Thyroid gland (tissue), 4 donors: Measurements from ENCODE around the gene MORN1. TPM values are rescaled to one million over a fixed set of nuclear protein-coding genes. Genes with fewer than 3 reads are reported as not detected.

Experiments
- DNase-seq, 2 donors: peaks; one replicate each; pipeline ENCODE4 v3.0.0-alpha.2; 2019
- H3K27ac ChIP-seq, 3 donors: fragments of 200-600 bp; sonication (generic); 1 replicate in 2 of 3; 2 replicates in 1 of 3; pipeline ENCODE4 v1.5.1; 2016 to 2019; ENCODE audit warnings: mild to moderate bottlenecking in 1 of 3, moderate library complexity in 1 of 3
- H3K27me3 ChIP-seq: fragments of 200-600 bp; sonication (generic); one replicate; pipeline ENCODE4 v1.5.1; 2019
- H3K36me3 ChIP-seq, 2 donors: fragments of 200-600 bp; sonication (generic); one replicate each; pipeline ENCODE4 v1.5.1; 2016 to 2019
- H3K4me1 ChIP-seq, 2 donors: fragments of 200-600 bp; sonication (generic); one replicate each; pipeline ENCODE4 v1.5.1; 2017 to 2019
- H3K4me3 ChIP-seq, 3 donors: fragments of 200-600 bp; sonication (generic); replicated peaks in 1 of 3; 1 replicate in 2 of 3; 2 replicates in 1 of 3; pipeline ENCODE4 v1.5.1; 2016; ENCODE audit warnings: mild to moderate bottlenecking in 1 of 3
- H3K9me3 ChIP-seq: fragments of 200-600 bp; sonication (generic); one replicate; pipeline ENCODE4 v1.5.1; 2017
- POLR2A ChIP-seq, 2 donors: fragments of 450-650 bp; IDR thresholded peaks; one replicate each; pipeline ENCODE4 v1.6.1; 2017; ENCODE audit warnings: antibody characterized with exemption in 2 of 2, mild to moderate bottlenecking in 2 of 2, moderate library complexity in 1 of 2
- WGBS, 2 donors: methylation state at CpG; one replicate each; pipeline ENCODE4 v1.1.5; 2017; 5-methylcytosine and 5-hydroxymethylcytosine counted together
- intact Hi-C: fragments of 100-400 bp; cut with DNase I; formaldehyde crosslinking; loops from one replicate; pipeline ENCODE4 v1.15.1; 2023
- total RNA-seq, 4 donors: library from RNA; depleted of rRNA; stranded (reverse); fragments of >200 nt; gene quantifications; one replicate each; pipeline ENCODE4 v1.2.3, GENCODE V29; 2016
- TF ChIP-seq, protein P1 (sequence below), 6 experiments: fragments of 200-600 bp in 3 of 6; fragments of 450-650 bp in 3 of 6; sonication (generic) in 3 of 6; IDR thresholded peaks; one replicate each; pipeline ENCODE4 v1.5.1; 2016 to 2019; ENCODE audit warnings: antibody characterized with exemption in 6 of 6, mild to moderate bottlenecking in 2 of 6, inconsistent platforms in 1 of 6, moderate library complexity in 1 of 6

MORN1 gene
- total RNA-seq, 4 donors from 2014 or later, result 23.3 to 45.3 (median 33.8) TPM

DNA sequence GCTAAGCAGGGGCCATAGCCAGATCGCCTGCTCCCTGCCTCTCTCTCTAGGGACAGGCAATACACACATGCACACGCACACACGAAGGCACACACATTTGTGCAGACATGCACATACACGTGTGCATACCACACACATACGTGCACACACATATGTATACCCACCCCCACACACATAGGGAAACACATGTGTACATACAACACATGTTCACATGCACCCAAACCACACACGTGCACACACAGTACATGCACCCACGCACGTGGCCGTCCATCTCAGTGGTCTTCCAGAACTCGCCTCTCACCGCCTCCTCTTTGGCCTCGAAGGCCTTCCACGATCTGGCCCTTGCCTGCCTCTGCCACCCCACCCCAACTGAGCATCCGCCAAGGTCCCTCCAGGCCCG, 46.3 kb upstream of the MORN1 start:
- no peak overlapping the region for H3K4me3 ChIP-seq
- H3K27me3 ChIP-seq, result no peaks in the 10 kb centered on the region
- WGBS, 2 donors, result 86 to 88% methylated on average over 15 of the region's 15 CpGs
- no peaks in the 10 kb centered on the region for H3K9me3 ChIP-seq
- H3K27ac ChIP-seq, result no peak overlapping the region
- intact Hi-C loops, result no loop called here
- H3K36me3 ChIP-seq, result no peaks in the 10 kb centered on the region
- no peak for TF ChIP-seq POLR2A (IDR thresholded peaks at IDR 0.05)
- TF ChIP-seq, protein P1, sequence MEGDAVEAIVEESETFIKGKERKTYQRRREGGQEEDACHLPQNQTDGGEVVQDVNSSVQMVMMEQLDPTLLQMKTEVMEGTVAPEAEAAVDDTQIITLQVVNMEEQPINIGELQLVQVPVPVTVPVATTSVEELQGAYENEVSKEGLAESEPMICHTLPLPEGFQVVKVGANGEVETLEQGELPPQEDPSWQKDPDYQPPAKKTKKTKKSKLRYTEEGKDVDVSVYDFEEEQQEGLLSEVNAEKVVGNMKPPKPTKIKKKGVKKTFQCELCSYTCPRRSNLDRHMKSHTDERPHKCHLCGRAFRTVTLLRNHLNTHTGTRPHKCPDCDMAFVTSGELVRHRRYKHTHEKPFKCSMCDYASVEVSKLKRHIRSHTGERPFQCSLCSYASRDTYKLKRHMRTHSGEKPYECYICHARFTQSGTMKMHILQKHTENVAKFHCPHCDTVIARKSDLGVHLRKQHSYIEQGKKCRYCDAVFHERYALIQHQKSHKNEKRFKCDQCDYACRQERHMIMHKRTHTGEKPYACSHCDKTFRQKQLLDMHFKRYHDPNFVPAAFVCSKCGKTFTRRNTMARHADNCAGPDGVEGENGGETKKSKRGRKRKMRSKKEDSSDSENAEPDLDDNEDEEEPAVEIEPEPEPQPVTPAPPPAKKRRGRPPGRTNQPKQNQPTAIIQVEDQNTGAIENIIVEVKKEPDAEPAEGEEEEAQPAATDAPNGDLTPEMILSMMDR (IDR thresholded peaks at IDR 0.05), result no peak
- H3K4me1 ChIP-seq, result peaks cover 0 to 4% of the 10 kb centered on the region in 2 donors
- DNase-seq, result no peak

DNA sequence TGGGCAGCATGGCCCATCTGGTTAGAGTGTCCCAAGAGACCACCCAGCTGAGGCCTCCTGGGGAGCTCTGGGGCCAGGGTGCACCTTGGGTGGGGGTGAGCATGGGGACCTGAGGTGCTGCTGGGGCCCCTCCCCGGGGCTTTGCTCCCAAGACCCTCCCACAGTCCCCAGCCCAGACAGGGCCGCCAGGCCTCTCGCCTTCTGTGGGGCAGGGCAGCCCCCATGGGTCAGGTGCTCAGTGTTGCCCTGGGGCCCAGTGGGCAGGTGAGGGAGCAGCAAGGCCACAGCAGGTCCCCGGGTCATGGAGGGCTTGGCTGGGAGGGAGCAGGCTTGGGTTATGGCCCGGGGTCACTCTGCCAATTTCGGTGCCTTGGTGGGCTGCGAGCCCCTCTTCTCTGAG, 45.5 kb upstream of the MORN1 start:
- Histone ChIP-seq H3K4me3 (no peak overlapping the region), H3K27ac (no peak overlapping the region), H3K4me1 (peaks cover 0 to 10% of the 10 kb centered on the region in 2 donors), H3K36me3 (no peaks in the 10 kb centered on the region), H3K27me3 (no peaks in the 10 kb centered on the region), H3K9me3 (no peaks in the 10 kb centered on the region)
- TF ChIP-seq, protein P1 (IDR thresholded peaks at IDR 0.05), result no peak
- no peak for TF ChIP-seq POLR2A (IDR thresholded peaks at IDR 0.05)
- WGBS, 2 donors, result 100% methylated on average over 1 to 3 of the region's 7 CpGs
- intact Hi-C loops, result no loop called here
- no peak for DNase-seq

DNA sequence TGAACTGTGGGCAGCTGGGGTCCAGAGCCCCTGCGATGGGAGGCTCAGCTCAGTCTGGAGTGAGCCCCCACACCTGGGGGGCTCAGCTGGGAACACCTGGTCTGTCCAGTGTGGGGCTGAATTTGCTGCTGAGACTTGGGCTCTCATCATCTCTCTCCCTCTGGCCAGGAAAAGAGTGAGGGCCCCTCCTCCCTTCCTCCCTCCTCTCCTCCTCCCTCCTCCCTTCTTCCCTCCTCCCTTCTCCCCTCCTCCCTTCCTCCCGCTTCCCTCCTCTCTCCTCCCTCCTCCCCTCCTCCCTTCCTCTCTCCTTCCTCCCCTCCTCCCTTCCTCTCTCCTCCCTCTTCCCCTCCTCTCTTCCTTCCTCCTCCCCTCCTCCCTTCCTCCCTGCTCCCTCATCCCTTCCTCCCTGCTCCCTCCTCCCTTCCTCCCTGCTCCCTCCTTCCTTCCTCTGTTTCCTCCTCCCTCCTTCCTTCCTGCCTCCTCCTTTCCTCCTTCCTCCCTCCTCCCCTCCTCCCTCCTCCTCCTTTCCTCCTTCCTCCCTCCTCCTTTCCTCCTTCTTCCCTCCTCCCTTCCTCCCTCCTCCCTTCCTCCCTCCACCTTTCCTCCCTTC, 44.5 kb upstream of the MORN1 start:
- no peak for DNase-seq
- TF ChIP-seq, protein P1 (IDR thresholded peaks at IDR 0.05), result no peak
- Histone ChIP-seq H3K27ac (no peak overlapping the region), H3K36me3 (no peaks in the 10 kb centered on the region), H3K4me1 (peaks cover 0 to 10% of the 10 kb centered on the region in 2 donors), H3K9me3 (no peaks in the 10 kb centered on the region), H3K27me3 (no peaks in the 10 kb centered on the region), H3K4me3 (no peak overlapping the region)
- 78 to 89% methylated on average over 2 of the region's 2 CpGs for WGBS, 2 donors
- intact Hi-C loops, result no loop called here

DNA sequence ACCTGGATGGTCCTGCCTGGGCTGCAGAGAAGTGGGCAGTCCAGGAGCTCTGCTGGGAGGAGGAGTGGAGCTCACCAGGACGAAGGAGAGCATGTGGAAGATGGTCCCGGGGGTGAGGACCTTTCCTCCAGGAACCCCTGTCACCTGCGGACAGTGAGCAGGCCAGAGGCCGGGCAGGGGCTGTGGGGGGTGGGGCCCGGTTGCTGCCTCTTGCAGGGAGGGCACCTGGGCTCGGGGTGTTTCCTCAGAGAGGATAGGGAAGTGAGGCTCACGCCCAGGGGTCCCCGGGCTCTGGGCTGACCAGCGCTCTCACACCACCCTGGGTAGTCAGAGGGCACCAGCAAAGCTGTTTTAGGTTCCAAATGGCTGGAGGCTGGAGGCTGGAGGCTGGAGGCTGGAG, 43.7 kb upstream of the MORN1 start:
- H3K4me3 ChIP-seq, result no peak overlapping the region
- intact Hi-C loops, result no loop called here
- TF ChIP-seq POLR2A (IDR thresholded peaks at IDR 0.05), result no peak
- TF ChIP-seq, protein P1 (IDR thresholded peaks at IDR 0.05), result no peak
- no peaks in the 10 kb centered on the region for H3K27me3 ChIP-seq
- no peaks in the 10 kb centered on the region for H3K9me3 ChIP-seq
- no peak overlapping the region for H3K27ac ChIP-seq
- 60 to 71% methylated on average over 5 to 9 of the region's 9 CpGs for WGBS, 2 donors
- peaks cover 0 to 10% of the 10 kb centered on the region in 2 donors for H3K4me1 ChIP-seq
- H3K36me3 ChIP-seq, result no peaks in the 10 kb centered on the region
- no peak for DNase-seq

DNA sequence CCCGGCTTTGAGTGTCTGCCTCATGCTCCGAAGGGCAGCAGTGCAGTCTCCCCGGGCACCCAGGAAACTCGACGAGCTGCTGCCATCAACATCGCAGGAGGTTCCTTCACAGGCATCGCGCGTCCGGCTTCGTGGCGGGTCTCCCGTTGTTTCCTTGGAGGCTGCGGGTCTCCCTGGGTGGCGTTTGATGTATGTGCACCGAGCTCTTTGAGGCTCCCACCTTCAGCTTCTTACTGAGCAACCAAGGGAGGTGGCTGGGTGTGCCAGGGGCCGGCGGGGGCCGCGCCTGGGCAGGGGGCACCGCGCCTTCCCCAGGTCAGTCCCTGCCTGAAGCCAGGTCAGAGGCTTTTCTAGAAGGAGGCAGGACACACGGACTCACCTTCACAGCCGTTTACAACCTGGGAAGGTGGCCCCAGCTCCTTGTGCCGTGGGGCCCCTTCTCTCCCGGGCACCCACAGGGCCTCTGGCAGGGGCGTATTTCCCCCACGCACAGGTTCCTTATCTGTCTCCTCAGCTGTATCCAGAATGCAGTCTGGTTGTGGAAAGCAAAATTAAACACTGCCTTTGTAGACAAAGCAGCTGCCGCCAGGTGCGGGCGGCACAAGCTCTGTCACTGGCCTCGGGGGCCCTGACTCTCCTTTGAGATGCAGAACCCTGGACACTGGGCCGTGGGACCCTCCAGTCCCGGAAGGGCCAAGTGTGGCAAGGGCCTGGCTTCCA, 42.7 kb upstream of the MORN1 start:
- TF ChIP-seq POLR2A (IDR thresholded peaks at IDR 0.05), result no peak
- TF ChIP-seq, protein P1 (IDR thresholded peaks at IDR 0.05), result no peak
- Histone ChIP-seq H3K9me3 (no peaks in the 10 kb centered on the region), H3K4me3 (no peak overlapping the region), H3K27me3 (no peaks in the 10 kb centered on the region), H3K4me1 (peaks cover 0 to 10% of the 10 kb centered on the region in 2 donors), H3K27ac (no peak overlapping the region), H3K36me3 (no peaks in the 10 kb centered on the region)
- intact Hi-C loops, result no loop called here
- 69 to 80% methylated on average over 13 to 26 of the region's 34 CpGs for WGBS, 2 donors
- DNase-seq, result no peak
